ENCODE results near the gene PBX1.

The PBX1 gene

DNA sequence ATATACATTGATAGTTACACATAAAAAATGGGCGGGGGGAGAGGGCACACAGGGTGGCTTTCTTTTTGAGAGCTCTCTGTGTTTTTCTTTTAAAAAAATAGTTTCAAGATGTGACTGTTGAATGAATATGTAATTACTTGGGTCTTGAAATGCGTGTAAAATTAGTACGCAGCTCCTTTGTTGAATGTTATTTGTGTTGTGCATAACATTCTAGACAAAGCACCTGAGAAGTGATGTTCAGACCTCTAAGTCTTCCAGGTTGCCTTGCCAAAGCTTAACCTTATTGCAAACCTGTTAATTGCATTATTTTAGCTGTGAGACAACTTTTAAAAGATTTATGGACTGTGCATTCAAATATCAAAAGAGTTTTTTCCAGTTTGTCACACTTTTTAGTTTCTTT lies 5.4 kb downstream of the PBX1 start:
- DNase-seq: no peak

- DNase-seq: no peak
Measured at GRCh38 chr1:164565357-164565756, 6.4 kb downstream of the PBX1 start.

DNA sequence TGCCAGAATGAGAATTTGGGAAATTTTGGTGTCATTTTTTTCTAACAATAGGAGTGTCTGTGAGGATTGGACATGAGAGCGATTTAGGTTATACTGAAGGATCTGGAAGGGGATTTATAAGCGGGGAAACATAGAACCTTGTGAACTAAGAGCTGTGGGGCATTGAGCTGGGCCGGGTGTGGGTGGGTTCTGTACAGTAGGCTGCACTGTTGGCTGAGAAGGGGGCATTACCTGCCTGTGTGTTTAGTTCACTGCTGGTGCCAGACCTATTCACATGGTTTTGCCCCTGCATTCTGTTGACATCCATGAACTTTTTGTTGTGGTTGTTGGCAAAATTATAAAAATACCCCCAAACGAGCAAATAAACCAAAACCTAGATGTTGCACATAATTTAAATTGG lies 8.8 kb downstream of the PBX1 start:
- DNase-seq: no peak

GRCh38 chr1:164569241-164569640 lies 10.3 kb downstream of the PBX1 start:
- DNase-seq: no peak

DNA sequence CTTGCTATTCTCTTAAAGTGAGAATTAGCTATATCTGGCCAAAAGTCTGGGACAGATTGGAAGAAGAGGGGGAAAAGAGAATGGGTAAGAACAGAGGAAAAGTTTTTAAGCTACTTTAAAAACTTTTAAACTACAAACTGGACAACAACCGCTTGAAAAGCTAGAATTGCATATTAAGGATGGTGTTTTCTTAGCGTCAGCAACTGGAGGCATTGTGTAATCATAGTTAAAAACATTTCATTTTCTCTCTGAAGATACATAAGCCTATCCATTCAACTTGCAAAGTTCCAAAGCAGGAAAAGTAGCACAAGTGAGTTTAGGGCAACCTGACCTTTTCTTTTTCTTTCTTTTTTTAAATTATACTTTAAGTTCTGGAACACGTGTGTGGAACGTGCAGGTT lies 10.9 kb downstream of the PBX1 start:
- no peak for DNase-seq

DNA sequence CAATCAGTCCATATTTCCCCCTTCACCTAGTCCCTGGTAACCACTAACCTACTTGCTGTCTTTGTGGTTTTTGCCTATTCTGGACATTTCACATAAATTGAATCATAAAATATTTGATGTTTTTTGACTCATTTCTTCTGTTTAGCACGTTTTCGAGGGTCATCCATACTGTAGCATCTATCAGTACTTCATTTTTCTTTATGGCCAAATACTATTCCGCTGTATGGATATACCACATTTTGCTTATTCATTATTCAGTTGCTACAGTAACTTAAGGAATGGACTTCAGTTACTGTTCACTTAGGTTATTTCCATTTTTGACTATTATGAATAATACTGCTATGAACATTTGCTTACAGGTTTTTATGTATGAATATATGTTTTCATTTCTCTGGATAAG lies 12.3 kb downstream of the PBX1 start:
- DNase-seq: no peak

DNA sequence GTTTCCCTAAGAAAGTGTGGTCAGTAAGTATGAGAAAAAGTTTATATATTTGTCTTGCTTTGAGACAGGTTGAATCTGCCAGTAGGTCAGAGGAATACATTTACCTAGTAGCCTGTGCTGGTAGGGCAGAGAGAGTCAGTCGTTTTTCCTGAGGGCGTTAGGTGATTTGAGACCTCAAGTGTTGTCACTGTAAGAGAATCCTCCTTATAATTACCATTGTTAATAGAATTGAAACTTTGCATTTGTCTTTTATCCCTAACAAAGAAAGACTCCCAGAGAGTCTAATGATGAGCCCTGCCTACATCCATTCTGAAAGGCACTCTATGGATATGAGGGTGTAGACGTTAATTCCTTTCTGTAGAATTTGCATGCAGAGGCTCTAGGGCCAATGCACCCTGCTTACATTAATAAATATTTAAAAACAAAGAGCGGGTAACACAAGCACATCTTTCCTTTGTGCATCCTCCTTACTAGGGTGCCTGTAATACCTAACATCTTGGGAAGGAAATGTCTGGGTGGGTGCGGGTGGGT lies 16.4 kb downstream of the PBX1 start:
- DNase-seq: no peak

DNA sequence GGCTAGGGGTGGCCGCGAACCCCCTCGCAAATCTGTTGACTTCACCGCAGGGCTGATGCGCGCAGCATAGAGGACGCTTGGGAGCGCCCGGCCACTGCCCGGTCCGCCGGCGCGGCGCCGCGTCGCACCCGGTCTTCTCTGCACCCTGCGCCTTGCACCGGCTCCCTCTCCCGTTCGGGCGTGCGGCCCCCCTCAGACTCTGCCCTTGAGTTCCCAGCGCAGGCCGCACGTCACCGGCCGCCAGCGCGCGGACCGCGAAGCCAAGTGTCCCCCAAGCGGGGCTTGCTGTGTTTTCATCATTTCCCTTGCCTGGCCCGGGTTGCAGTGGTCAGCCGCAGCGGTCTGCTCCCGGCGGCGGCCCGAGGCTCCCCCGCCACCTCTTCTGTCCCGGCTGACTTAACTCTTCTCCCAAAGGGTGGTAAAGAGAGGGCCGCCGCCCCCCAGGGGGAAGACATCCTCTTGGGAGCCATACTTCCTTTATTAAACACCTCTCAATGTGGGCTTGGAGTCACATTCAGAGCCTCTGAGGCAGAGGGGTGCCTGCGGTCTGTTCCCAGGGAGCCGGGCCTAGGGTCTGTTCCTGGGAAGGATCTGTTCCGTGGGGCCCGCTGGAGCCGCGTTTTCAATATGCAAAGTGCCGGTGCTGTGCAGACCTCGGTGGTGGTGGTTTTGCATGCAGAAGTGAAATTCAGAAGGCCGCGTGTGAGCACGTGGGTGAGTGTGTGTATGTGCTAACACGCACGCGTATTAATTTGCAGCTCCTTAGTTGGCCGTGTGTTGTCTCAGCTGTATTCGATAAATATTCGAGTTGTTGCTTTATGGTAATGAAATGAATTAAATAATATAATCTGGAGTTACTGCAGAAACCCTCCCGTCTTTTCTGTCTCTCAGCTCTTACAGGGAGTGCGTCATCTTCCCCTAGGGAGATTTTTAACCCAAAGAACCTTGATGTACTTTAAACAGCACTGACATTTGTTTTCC lies 17.6 kb downstream of the PBX1 start:
- DNase-seq: no peak

- no peak for DNase-seq
Measured at GRCh38 chr1:164577291-164577690, 18.3 kb downstream of the PBX1 start.

- no peak for DNase-seq
Measured at GRCh38 chr1:164578479-164579200, 19.7 kb downstream of the PBX1 start.

GRCh38 chr1:164579381-164579780 lies 20.4 kb downstream of the PBX1 start:
- no peak for DNase-seq

DNA sequence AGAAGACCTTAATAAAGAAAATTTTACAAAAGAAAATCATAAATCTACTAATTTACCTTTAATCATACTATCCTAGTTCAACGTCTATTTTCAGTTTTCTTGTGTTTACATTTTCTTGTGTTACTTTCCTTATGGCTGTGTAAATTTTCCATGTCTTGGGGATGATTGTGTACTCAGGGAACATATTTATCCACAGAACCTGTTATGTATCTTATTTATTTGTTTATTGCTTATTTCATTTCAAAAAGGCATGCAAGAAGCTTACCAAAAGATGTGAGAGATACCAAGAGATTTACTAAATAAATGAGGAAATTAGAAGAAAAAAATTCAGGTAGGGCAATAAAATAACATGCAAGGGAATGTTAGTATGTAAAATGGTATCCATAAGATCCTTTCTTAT lies 22.8 kb downstream of the PBX1 start:
- no peak for DNase-seq

DNA sequence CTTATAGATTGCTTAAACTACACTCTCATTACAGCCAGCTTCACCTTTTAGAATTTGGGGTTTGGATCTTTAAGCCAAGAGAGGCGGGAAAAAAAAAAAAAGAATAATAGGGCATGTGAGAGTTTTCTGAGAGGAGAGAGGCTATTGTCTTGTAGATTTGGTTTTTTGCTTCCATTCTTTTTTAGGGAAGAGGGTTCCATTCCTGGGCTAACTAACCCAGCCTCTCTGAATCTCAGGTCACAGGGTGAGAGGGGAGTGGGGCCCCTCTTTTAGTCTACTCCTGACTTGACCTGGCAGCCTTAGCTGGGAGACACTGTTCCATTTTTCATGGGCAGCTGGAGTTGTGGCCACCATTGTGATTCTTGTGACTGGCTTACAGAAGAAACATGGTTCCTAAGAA lies 24.2 kb downstream of the PBX1 start:
- DNase-seq: no peak

DNA sequence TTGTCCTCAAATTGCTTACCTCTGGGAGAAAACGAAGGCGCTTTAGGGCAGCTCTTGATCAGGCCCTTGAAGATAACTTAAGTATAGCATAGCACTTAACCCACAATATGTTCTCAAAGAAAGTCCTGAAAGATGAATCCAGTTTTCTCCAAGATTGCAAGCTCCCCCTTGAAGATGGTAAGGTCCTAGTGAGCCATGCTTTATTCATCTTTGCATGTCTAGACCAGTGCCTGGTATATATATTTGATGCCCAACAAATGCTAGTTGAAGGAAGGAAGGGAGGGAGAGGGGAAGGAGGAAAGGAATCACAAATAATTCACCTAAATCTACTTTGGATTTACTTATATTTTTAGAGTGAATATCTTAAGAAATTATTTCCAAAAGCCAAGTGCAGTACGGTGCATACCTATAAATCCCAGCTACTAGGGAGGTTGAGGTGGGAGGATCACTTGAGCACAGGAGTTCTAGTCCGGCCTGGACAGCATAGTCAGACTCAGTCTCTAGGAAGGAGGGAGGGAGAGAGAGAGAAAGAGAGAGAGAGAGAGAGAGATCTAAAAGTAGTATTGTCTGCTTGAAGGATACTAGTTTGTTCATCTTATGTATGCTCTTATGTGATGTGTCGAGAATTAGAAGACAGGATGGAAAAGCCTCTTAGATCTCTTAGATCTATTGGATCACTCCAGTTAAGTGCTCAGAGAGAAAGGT lies 25.0 kb downstream of the PBX1 start:
- DNase-seq: no peak

DNA sequence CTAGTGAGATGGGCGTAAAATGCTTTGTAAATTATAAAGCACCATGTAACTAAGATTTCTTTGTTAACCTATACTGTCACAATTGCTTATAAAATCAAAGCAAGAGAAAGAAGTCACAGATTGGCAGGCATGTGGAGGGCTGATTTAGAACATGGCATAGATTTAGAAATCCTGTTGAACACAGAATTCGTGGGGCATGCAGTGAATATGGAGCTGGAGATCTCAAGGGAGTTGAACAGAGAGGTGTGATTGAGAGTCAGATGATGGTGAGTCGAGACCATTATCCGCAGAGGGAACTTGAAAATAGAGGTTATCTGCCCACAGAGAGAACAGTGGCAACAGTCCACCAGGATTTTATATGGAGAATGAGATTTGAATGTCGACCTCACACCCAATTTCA lies 27.6 kb downstream of the PBX1 start:
- DNase-seq: no peak

DNA sequence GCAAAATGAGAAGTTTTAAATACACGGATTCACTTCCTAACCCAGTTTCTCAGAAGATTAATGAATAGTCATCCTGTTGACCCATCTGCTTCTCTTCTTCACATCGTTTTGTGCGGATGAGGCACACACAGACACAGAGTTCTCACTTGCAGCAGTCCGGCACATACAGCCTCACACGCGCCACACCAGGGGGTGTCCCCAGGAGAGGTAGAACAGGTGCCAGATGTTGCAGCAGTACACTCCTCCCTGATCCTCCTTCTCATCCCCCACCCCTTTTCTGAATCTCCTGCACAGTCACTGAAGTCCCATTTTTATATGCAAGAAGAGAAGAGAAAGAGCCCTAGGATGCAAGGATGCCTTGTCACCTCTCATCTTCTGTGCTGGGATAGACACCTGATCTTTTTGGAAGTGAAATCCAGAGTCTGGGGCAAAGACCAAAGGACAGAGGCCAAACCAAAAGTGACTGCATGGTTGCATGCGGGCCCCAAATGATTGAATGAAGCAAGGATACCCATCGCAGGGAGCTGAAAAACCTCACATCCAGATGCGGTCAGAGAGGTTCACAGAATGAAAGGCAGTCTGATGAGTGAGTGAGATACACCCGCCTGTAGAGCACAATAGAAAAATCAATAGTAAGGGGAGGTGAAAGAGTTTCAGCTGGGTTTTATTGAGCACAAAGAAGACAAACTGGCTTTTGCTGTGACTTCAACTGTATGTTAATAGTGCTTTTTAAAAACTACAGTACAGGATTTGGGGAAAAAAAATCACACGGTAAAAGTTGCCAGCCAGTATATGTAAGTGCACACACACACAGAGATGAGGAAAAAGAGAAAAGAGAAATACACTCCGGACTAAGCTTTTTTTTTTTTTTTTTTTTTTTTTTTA lies 28.9 kb downstream of the PBX1 start:
- no peak for DNase-seq

DNA sequence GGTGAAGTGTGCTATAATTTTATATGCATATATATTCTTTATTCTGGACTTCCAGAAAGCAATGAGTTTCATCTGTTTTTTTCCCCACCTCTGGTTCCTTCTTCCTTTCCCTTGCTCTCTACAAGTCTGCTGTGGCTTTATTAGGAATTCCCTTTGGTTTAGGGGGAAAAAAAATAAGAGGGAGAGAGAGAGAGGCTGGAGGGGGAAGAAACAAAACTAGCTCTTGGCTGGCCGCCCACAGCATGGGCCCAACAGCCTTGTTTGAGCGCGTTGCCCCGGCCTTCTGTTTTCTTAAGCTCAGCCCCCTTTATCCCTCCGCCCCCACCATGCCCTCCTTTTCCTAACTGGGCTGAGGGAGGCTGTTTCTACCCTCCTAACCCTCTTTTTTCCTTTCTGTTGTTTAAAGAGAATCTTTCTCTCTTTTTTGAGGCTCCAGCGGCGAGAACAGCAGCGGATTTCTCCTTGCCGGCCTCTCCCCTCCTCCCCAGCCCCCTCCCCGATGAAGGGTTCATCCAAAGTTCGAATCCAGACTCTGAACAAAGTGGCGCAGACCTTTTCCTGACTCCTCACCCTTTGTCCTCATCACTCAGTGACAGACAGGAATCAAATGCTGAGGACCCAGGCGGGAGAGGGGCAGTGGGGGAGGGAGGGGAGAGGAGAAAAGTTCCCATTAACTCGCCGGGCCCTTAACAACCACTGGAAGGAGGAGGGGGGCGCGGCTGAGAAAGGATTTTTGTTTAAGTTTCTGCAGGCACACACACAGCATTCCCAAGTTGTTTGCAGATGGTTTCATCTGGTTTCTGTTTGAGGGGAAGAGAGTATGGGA lies 29.7 kb downstream of the PBX1 start:
- no peak for DNase-seq

GRCh38 chr1:164589408-164589807 lies 30.4 kb downstream of the PBX1 start:
- DNase-seq: no peak

DNA sequence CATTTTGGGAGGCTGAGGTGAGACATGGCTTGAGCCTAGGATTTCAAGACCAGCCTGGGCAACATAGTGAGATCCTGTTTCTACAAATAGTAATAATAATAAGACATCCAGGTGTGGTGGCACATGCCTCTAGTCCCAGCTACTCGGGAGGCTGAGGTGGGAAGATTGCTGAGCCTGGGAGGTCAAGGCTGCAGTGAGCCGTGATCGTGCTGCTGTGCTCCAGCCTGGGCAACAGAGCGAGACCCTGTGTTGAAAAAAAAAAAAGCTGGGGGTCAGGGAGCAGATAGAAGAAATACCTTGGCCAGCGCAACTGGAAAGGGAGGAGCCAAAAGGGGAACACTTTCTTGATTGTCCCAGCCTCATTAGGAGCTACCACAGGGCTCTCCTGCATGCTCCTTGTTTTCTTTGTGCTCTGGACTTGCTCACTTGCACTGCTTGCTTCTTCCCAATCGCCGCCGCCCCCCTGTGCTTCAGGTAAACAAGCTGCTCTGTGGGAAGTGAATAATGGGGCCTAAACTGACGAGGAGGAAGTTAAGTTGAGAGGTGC lies 31.1 kb downstream of the PBX1 start:
- DNase-seq: no peak

GRCh38 chr1:164590592-164590991 lies 31.6 kb downstream of the PBX1 start:
- DNase-seq: no peak

- DNase-seq: no peak
Measured at GRCh38 chr1:164591858-164592257, 32.9 kb downstream of the PBX1 start.
